Naive B cell (primary cell): ENCODE data around the gene KIFC1. TPM values are rescaled to one million over a fixed set of nuclear protein-coding genes. Genes with fewer than 3 reads are reported as not detected.

Experiments used
- ATAC-seq, 2 donors: fragments of 150-1000 bp; cut with Tn5 transposase; 2 replicates each; pipeline ENCODE4 v1.10.0; 2021; ENCODE audit warnings: low read depth in 2 of 2, mild to moderate bottlenecking in 2 of 2, moderate library complexity in 2 of 2
- DNase-seq: peaks from one replicate; pipeline ENCODE4 v3.0.0; 2022
- H3K27ac Mint-ChIP-seq, 6 donors: one replicate each; pipeline ENCODE4 v1.8.0; 2020 to 2022; ENCODE audit warnings: mild to moderate bottlenecking in 6 of 6, mixed read lengths in 6 of 6, moderate library complexity in 5 of 6, inconsistent platforms in 2 of 6
- H3K27me3 Mint-ChIP-seq, 3 donors: one replicate each; pipeline ENCODE4 v1.8.0; 2021 to 2022; ENCODE audit warnings: mixed read lengths in 3 of 3, mild to moderate bottlenecking in 1 of 3
- H3K36me3 Mint-ChIP-seq, 2 donors: one replicate each; pipeline ENCODE4 v1.8.0; 2020 to 2022; ENCODE audit warnings: mixed read lengths in 2 of 2, inconsistent platforms in 1 of 2, mild to moderate bottlenecking in 1 of 2
- H3K4me1 Mint-ChIP-seq, 3 donors: one replicate each; pipeline ENCODE4 v1.8.0; 2020 to 2022; ENCODE audit warnings: mixed read lengths in 3 of 3, inconsistent platforms in 1 of 3, mild to moderate bottlenecking in 1 of 3, moderate library complexity in 1 of 3
- H3K4me3 Mint-ChIP-seq, 8 donors: one replicate each; pipeline ENCODE4 v1.8.0; 2020 to 2022; ENCODE audit warnings: mild to moderate bottlenecking in 8 of 8, mixed read lengths in 8 of 8, moderate library complexity in 8 of 8, inconsistent platforms in 2 of 8
- H3K9me3 Mint-ChIP-seq, 7 donors: one replicate each; pipeline ENCODE4 v1.8.0; 2020 to 2022; ENCODE audit warnings: mixed read lengths in 7 of 7, mild to moderate bottlenecking in 5 of 7, inconsistent platforms in 2 of 7, moderate library complexity in 1 of 7
- polyA plus RNA-seq, 6 donors: library from polyadenylated mRNA; unstranded; fragments of 300-500 nt; fragmentation: Illumina TruSeq; gene quantifications; one replicate each; pipeline ENCODE4 v1.2.3, GENCODE V29; 2021; ENCODE audit warnings: low read depth in 6 of 6

The KIFC1 gene
- polyA plus RNA-seq, 6 donors from 2014 or later = 0.36 to 0.45 (median 0.36) TPM; not detected in 3

GRCh38 chr6:33427585-33428223, 36.1 kb downstream of the KIFC1 start:
- Mint-ChIP-seq H3K9me3 (peaks cover 0 to 1% (median 0%) of the 10 kb centered on the region in 7 donors), H3K27ac (peak overlapping the region; percentile 97 to 99 (median 99)), H3K36me3 (no peaks in the 10 kb centered on the region), H3K27me3 (no peaks in the 10 kb centered on the region), H3K4me1 (peaks cover 83 to 87% (median 84%) of the 10 kb centered on the region in 3 donors), H3K4me3 (peak overlapping the region; percentile 90 to 99 (median 94))
- DNase-seq (peak; percentile 74), ATAC-seq (peak; percentile 14 to 17)

GRCh38 chr6:33428224-33428965, 36.8 kb downstream of the KIFC1 start:
- Mint-ChIP-seq H3K9me3 (peaks cover 0 to 1% (median 0%) of the 10 kb centered on the region in 7 donors), H3K36me3 (no peaks in the 10 kb centered on the region), H3K4me1 (peaks cover 87 to 94% (median 91%) of the 10 kb centered on the region in 3 donors), H3K27me3 (no peaks in the 10 kb centered on the region), H3K4me3 (peak overlapping the region; percentile 85 to 97 (median 91)), H3K27ac (peak overlapping the region; percentile 71 to 98 (median 92))
- ATAC-seq (peak; percentile 16 to 24), DNase-seq (peak; percentile 52)

- Mint-ChIP-seq H3K36me3 (no peaks in the 10 kb centered on the region), H3K9me3 (peaks cover 0 to 1% (median 0%) of the 10 kb centered on the region in 7 donors), H3K27ac (peak overlapping the region; percentile 76 to 98 (median 92)), H3K4me3 (peak overlapping the region; percentile 85 to 97 (median 91)), H3K27me3 (no peaks in the 10 kb centered on the region), H3K4me1 (peaks cover 86 to 94% (median 93%) of the 10 kb centered on the region in 3 donors)
- DNase-seq (no peak), ATAC-seq (no peak)
These were observed 37.5 kb downstream of the KIFC1 start for GRCh38 chr6:33428966-33429749.

- ATAC-seq = no peak
- DNase-seq = no peak
- no peaks in the 10 kb centered on the region for H3K36me3 Mint-ChIP-seq
These were observed 38.1 kb downstream of the KIFC1 start for GRCh38 chr6:33429750-33430052.

GRCh38 chr6:33430334-33430733, 38.7 kb downstream of the KIFC1 start:
- Mint-ChIP-seq H3K4me1 (peaks cover 78 to 89% (median 87%) of the 10 kb centered on the region in 3 donors), H3K27ac (peak overlapping the region in 5 of 6 donors; percentile 87 to 98 (median 96)), H3K9me3 (peaks cover 0 to 1% (median 0%) of the 10 kb centered on the region in 7 donors), H3K27me3 (no peaks in the 10 kb centered on the region), H3K36me3 (no peaks in the 10 kb centered on the region), H3K4me3 (peak overlapping the region; percentile 48 to 97 (median 90))
- DNase-seq (no peak), ATAC-seq (no peak)

More at GRCh38 chr6:33429750-33430052, 38.1 kb downstream of the KIFC1 start:
- peak overlapping the region; percentile 48 to 97 (median 90) for H3K4me3 Mint-ChIP-seq
- H3K27me3 Mint-ChIP-seq = no peaks in the 10 kb centered on the region
- peaks cover 0 to 1% (median 0%) of the 10 kb centered on the region in 7 donors for H3K9me3 Mint-ChIP-seq
- H3K27ac Mint-ChIP-seq = peak overlapping the region in 5 of 6 donors; percentile 73 to 98 (median 95)
- peaks cover 81 to 91% (median 91%) of the 10 kb centered on the region in 3 donors for H3K4me1 Mint-ChIP-seq

- Mint-ChIP-seq H3K9me3 (peaks cover 0 to 1% (median 0%) of the 10 kb centered on the region in 7 donors), H3K27me3 (no peaks in the 10 kb centered on the region), H3K36me3 (no peaks in the 10 kb centered on the region), H3K27ac (peak overlapping the region; percentile 56 to 98 (median 96)), H3K4me3 (peak overlapping the region; percentile 86 to 97 (median 90)), H3K4me1 (peaks cover 75 to 84% (median 83%) of the 10 kb centered on the region in 3 donors)
- ATAC-seq = peak; percentile 58 to 60
- DNase-seq = peak; percentile 81
These were observed 39.6 kb downstream of the KIFC1 start for GRCh38 chr6:33430991-33431879.

- ATAC-seq = peak; percentile 44 to 45
- Mint-ChIP-seq H3K4me1 (peaks cover 68 to 76% (median 76%) of the 10 kb centered on the region in 3 donors), H3K36me3 (peaks cover 5% of the 10 kb centered on the region in 2 donors), H3K27me3 (no peaks in the 10 kb centered on the region), H3K27ac (peak overlapping the region; percentile 76 to 98 (median 95)), H3K4me3 (peak overlapping the region; percentile 68 to 97 (median 90)), H3K9me3 (peaks cover 0 to 1% (median 0%) of the 10 kb centered on the region in 7 donors)
- peak; percentile 63 for DNase-seq
These were observed 40.4 kb downstream of the KIFC1 start for GRCh38 chr6:33431880-33432541.

- Mint-ChIP-seq H3K36me3 (peaks cover 10% of the 10 kb centered on the region in 2 donors), H3K4me3 (peak overlapping the region; percentile 68 to 97 (median 91)), H3K9me3 (peaks cover 0 to 1% (median 0%) of the 10 kb centered on the region in 7 donors), H3K27ac (peak overlapping the region; percentile 67 to 98 (median 96)), H3K27me3 (no peaks in the 10 kb centered on the region), H3K4me1 (peaks cover 63 to 71% (median 70%) of the 10 kb centered on the region in 3 donors)
- DNase-seq (no peak), ATAC-seq (no peak)
These were observed 40.9 kb downstream of the KIFC1 start for GRCh38 chr6:33432546-33432945.

GRCh38 chr6:33433001-33433543, 41.4 kb downstream of the KIFC1 start:
- Mint-ChIP-seq H3K36me3 (peaks cover 10 to 13% of the 10 kb centered on the region in 2 donors), H3K4me3 (peak overlapping the region; percentile 68 to 97 (median 91)), H3K27me3 (no peaks in the 10 kb centered on the region), H3K4me1 (peaks cover 63 to 70% (median 69%) of the 10 kb centered on the region in 3 donors), H3K27ac (peak overlapping the region; percentile 67 to 98 (median 96)), H3K9me3 (peaks cover 0 to 1% (median 0%) of the 10 kb centered on the region in 7 donors)
- ATAC-seq (no peak), DNase-seq (no peak)

GRCh38 chr6:33433544-33434191, 42.0 kb downstream of the KIFC1 start:
- Mint-ChIP-seq H3K36me3 (peaks cover 10 to 13% of the 10 kb centered on the region in 2 donors), H3K9me3 (peaks cover 0 to 1% (median 0%) of the 10 kb centered on the region in 7 donors), H3K27ac (peak overlapping the region in 5 of 6 donors; percentile 25 to 98 (median 78)), H3K4me3 (peak overlapping the region in 7 of 8 donors; percentile 51 to 97 (median 88)), H3K27me3 (no peaks in the 10 kb centered on the region), H3K4me1 (peaks cover 59 to 64% (median 63%) of the 10 kb centered on the region in 3 donors)
- DNase-seq (no peak), ATAC-seq (no peak)

- Mint-ChIP-seq H3K9me3 (peaks cover 0 to 1% (median 0%) of the 10 kb centered on the region in 7 donors), H3K4me3 (peak overlapping the region in 1 of 8 donors; percentile 56), H3K4me1 (peaks cover 50 to 56% (median 53%) of the 10 kb centered on the region in 3 donors), H3K27me3 (no peaks in the 10 kb centered on the region), H3K27ac (peak overlapping the region in 2 of 6 donors; percentile 11 to 61), H3K36me3 (peaks cover 14 to 25% of the 10 kb centered on the region in 2 donors)
- DNase-seq (no peak), ATAC-seq (no peak)
These were observed 43.3 kb downstream of the KIFC1 start for GRCh38 chr6:33434961-33435360.
